Measurements from ENCODE around the gene PLEKHO1.
A peak's percentile ranks its signal among the peaks of the same experiment; 100 is the strongest.

The PLEKHO1 gene

GRCh38 chr1:150164779-150165178 is 15.1 kb downstream of the PLEKHO1 start:
- no peaks in the 10 kb centered on the region for H3K27me3 ChIP-seq
- H3K4me3 ChIP-seq (ENCODE audit: low read depth, low read length) = no peak overlapping the region
- no peak for DNase-seq
- H3K9me3 ChIP-seq = no peaks in the 10 kb centered on the region
- H3K36me3 ChIP-seq = peaks cover 3% of the 10 kb centered on the region; the same call in 1 of the 2 replicates
- TF ChIP-seq CTCF (IDR thresholded peaks at IDR 0.05; ENCODE audit: low read depth, low read length) = no peak
- peaks cover 20% of the 10 kb centered on the region for H3K4me1 ChIP-seq

GRCh38 chr1:150165622-150166612 is 16.2 kb downstream of the PLEKHO1 start:
- H3K9me3 ChIP-seq = no peaks in the 10 kb centered on the region
- H3K4me1 ChIP-seq = peaks cover 20% of the 10 kb centered on the region
- H3K36me3 ChIP-seq = no peaks in the 10 kb centered on the region
- no peaks in the 10 kb centered on the region for H3K27me3 ChIP-seq
- peak; percentile 89 for TF ChIP-seq CTCF (IDR thresholded peaks at IDR 0.05; ENCODE audit: low read depth, low read length)
- no peak overlapping the region for H3K4me3 ChIP-seq (ENCODE audit: low read depth, low read length)
- peak; percentile 77 for DNase-seq

- Histone ChIP-seq H3K27me3 (no peaks in the 10 kb centered on the region), H3K4me1 (no peaks in the 10 kb centered on the region), H3K36me3 (no peaks in the 10 kb centered on the region), H3K9me3 (no peaks in the 10 kb centered on the region), H3K4me3 (ENCODE audit: low read depth, low read length) (no peak overlapping the region)
- TF ChIP-seq CTCF (IDR thresholded peaks at IDR 0.05; ENCODE audit: low read depth, low read length) = peak; percentile 96
- DNase-seq = peak; percentile 87
Measured at GRCh38 chr1:150168960-150169601, 19.4 kb downstream of the PLEKHO1 start.

- no peaks in the 10 kb centered on the region for H3K27me3 ChIP-seq
- TF ChIP-seq CTCF (IDR thresholded peaks at IDR 0.05; ENCODE audit: low read depth, low read length) = no peak
- H3K4me3 ChIP-seq (ENCODE audit: low read depth, low read length) = no peak overlapping the region
- H3K36me3 ChIP-seq = no peaks in the 10 kb centered on the region
- no peak for DNase-seq
- H3K9me3 ChIP-seq = no peaks in the 10 kb centered on the region
- no peaks in the 10 kb centered on the region for H3K4me1 ChIP-seq
Measured at GRCh38 chr1:150171801-150172200, 22.1 kb downstream of the PLEKHO1 start.

GRCh38 chr1:150173141-150173585 is 23.4 kb downstream of the PLEKHO1 start:
- H3K9me3 ChIP-seq = no peaks in the 10 kb centered on the region
- DNase-seq = no peak
- no peaks in the 10 kb centered on the region for H3K36me3 ChIP-seq
- no peak overlapping the region for H3K4me3 ChIP-seq (ENCODE audit: low read depth, low read length)
- no peak for TF ChIP-seq CTCF (IDR thresholded peaks at IDR 0.05; ENCODE audit: low read depth, low read length)
- H3K4me1 ChIP-seq = no peaks in the 10 kb centered on the region
- no peaks in the 10 kb centered on the region for H3K27me3 ChIP-seq
